Endothelial cell of umbilical vein (primary cell): Measurements from ENCODE around the gene PAQR6. TPM values are rescaled to one million over a fixed set of nuclear protein-coding genes. Genes with fewer than 3 reads are reported as not detected.

ENCODE experiments used
- BruUV-seq: library from RNA; stranded (reverse); fragments of 400-500 nt; replicated peaks from 2 replicates; lab custom pipeline; 2021; lab: Mats Ljungman, UMichigan
- CTCF ChIA-PET: fragments of 300-600, 350-600 bp; sonication (Branson Sonifier 250); formaldehyde crosslinking; loops from one replicate; lab custom pipeline; 2021; ENCODE audit warnings: antibody characterized with exemption, inconsistent platforms; lab: Charles Lee
- POLR2A ChIA-PET: fragments of 300-600, 350-600 bp; sonication (Branson Sonifier 250); formaldehyde crosslinking; loops from one replicate; lab custom pipeline; 2021; ENCODE audit warnings: antibody characterized with exemption, inconsistent platforms; lab: Charles Lee
- DNase-seq: peaks from one replicate; pipeline ENCODE4 v3.0.0-alpha.2; 2011; ENCODE audit warnings: low read depth, low spot score
- FAIRE-seq: peaks from 2 replicates; lab custom pipeline; 2011; peaks lifted over from hg19 to GRCh38; lab: Jason Lieb, UNC
- H2AFZ ChIP-seq: 2 replicates; pipeline ENCODE4 v1.6.0; 2012; ENCODE audit warnings: low read depth, low read length, control low read depth, inconsistent platforms
- H3K27ac ChIP-seq: 2 replicates; pipeline ENCODE4 v1.5.1; 2011; ENCODE audit warnings: low read depth, mild to moderate bottlenecking, control low read depth, low read length, moderate library complexity; ENCODE audit not compliant: insufficient read depth
- H3K27me3 ChIP-seq, 2 experiments: 2 replicates each; pipeline versions ENCODE4 v1.6.0 to v1.6.1; 2011; ENCODE audit warnings: low read length in 2 of 2, mixed read lengths in 1 of 2; ENCODE audit not compliant: control insufficient read depth in 2 of 2, insufficient read depth in 2 of 2
- H3K36me3 ChIP-seq, 2 experiments: 2 replicates in 1 of 2; 3 replicates in 1 of 2; pipeline ENCODE4 v1.5.1; 2011; ENCODE audit warnings: low read length in 2 of 2, mild to moderate bottlenecking in 1 of 2, moderate library complexity in 1 of 2; ENCODE audit not compliant: control insufficient read depth in 2 of 2, insufficient read depth in 2 of 2; ENCODE audit errors: extremely low read depth in 1 of 2
- H3K4me1 ChIP-seq: 3 replicates; pipeline ENCODE4 v1.5.1; 2011; ENCODE audit warnings: mild to moderate bottlenecking, low read length; ENCODE audit not compliant: control insufficient read depth, insufficient read depth; ENCODE audit errors: extremely low read depth
- H3K4me2 ChIP-seq: 2 replicates; pipeline ENCODE4 v1.6.1; 2011; ENCODE audit warnings: low read length, control low read depth, mixed read lengths; ENCODE audit not compliant: insufficient read depth
- H3K4me3 ChIP-seq, 3 experiments: fragments of 200-600 bp in 1 of 3; sonication (generic), shearing (Covaris generic) in 1 of 3; replicated peaks in 1 of 3; 2 replicates each; pipeline ENCODE4 v1.5.1; 2011 to 2016; ENCODE audit warnings: control low read depth in 3 of 3, low read length in 3 of 3, mild to moderate bottlenecking in 2 of 3, inconsistent platforms in 1 of 3, low read depth in 1 of 3, moderate library complexity in 1 of 3; ENCODE audit not compliant: insufficient read depth in 1 of 3
- H3K79me2 ChIP-seq: 2 replicates; pipeline ENCODE4 v1.6.0; 2012; ENCODE audit warnings: low read length, inconsistent platforms; ENCODE audit not compliant: control insufficient read depth, insufficient read depth
- H3K9ac ChIP-seq: replicated peaks from 2 replicates; pipeline ENCODE3; 2011; ENCODE audit warnings: low read length, control low read depth; ENCODE audit not compliant: insufficient read depth; ENCODE audit errors: extremely low read depth
- H3K9me1 ChIP-seq: replicated peaks from 3 replicates; pipeline ENCODE4 v1.6.0; 2011; ENCODE audit warnings: mild to moderate bottlenecking, low read length; ENCODE audit not compliant: control insufficient read depth, insufficient read depth; ENCODE audit errors: extremely low read depth
- H3K9me3 ChIP-seq: replicated peaks from 2 replicates; pipeline ENCODE4 v1.5.1; 2012; ENCODE audit warnings: low read length, inconsistent platforms; ENCODE audit not compliant: control insufficient read depth, insufficient read depth
- H4K20me1 ChIP-seq: replicated peaks from 2 replicates; pipeline ENCODE3; 2011; ENCODE audit warnings: mild to moderate bottlenecking, low read length; ENCODE audit not compliant: control insufficient read depth, insufficient read depth; ENCODE audit errors: extremely low read depth
- CTCF ChIP-seq, 2 donors: IDR thresholded peaks; 1 replicate in 1 of 2; 2 replicates in 1 of 2; pipeline ENCODE4 v1.5.1; 2011; ENCODE audit warnings: low read length in 2 of 2, mild to moderate bottlenecking in 2 of 2, moderate library complexity in 2 of 2, control low read depth in 1 of 2, inconsistent platforms in 1 of 2, low read depth in 1 of 2; ENCODE audit not compliant: insufficient read depth in 1 of 2; ENCODE audit errors: extremely low read depth in 1 of 2
- EZH2 ChIP-seq: IDR thresholded peaks from 2 replicates; pipeline ENCODE4 v1.6.1; 2012; ENCODE audit warnings: borderline replicate concordance, low read depth, mild to moderate bottlenecking, moderate library complexity, low read length, inconsistent platforms; ENCODE audit not compliant: severe bottlenecking
- FOS ChIP-seq: IDR thresholded peaks from 2 replicates; pipeline ENCODE4 v1.6.1; 2011; ENCODE audit warnings: mild to moderate bottlenecking, low read length, moderate library complexity, borderline replicate concordance; ENCODE audit not compliant: insufficient read depth
- GATA2 ChIP-seq: IDR thresholded peaks from 2 replicates; pipeline ENCODE4 v1.7.0; 2011; ENCODE audit warnings: low read depth, mild to moderate bottlenecking, moderate library complexity, mixed read lengths, low read length; ENCODE audit not compliant: insufficient read length, insufficient read depth
- JUN ChIP-seq: IDR thresholded peaks from 2 replicates; pipeline ENCODE4 v1.6.1; 2011; ENCODE audit warnings: borderline replicate concordance, low read depth; ENCODE audit not compliant: insufficient read length, insufficient read depth
- MAX ChIP-seq: IDR thresholded peaks from 2 replicates; pipeline ENCODE4 v1.6.1; 2011; ENCODE audit not compliant: insufficient read depth, insufficient read length
- MYC ChIP-seq: IDR thresholded peaks from one replicate; pipeline ENCODE4 v1.6.1; 2011; ENCODE audit warnings: mild to moderate bottlenecking, low read depth, low read length
- POLR2A ChIP-seq: IDR thresholded peaks from 2 replicates; pipeline ENCODE4 v1.6.1; 2012; ENCODE audit warnings: low read depth, mild to moderate bottlenecking, control low read depth, low read length
- POLR2AphosphoS5 ChIP-seq: IDR thresholded peaks from 2 replicates; pipeline ENCODE4 v1.6.1; 2012; ENCODE audit warnings: low read depth, mild to moderate bottlenecking, control low read depth, low read length, moderate library complexity; ENCODE audit not compliant: insufficient read depth
- dilution Hi-C: fragments of 300-500 bp; cut with MboI; formaldehyde crosslinking; loops from one replicate; pipeline ENCODE4 v1.15.0; 2019; ENCODE audit warnings: low sequenced_read_pairs; ENCODE audit not compliant: extremely low pct_ligation_motif_present
- intact Hi-C: fragments of 100-400 bp; cut with micrococcal nuclease; formaldehyde crosslinking; loops from one replicate; pipeline ENCODE4 v1.10.0; 2022
- polyA plus RNA-seq, 4 experiments: library from polyadenylated mRNA; depleted of rRNA in 3 of 4; stranded (reverse) in 3 of 4; unstranded in 1 of 4; fragments of >200 nt; gene quantifications; 2 replicates each; pipeline versions ENCODE4 v1.2.1 to v1.2.3, GENCODE V29; 2011 to 2012; ENCODE audit warnings: missing spikeins in 1 of 4
- total RNA-seq: library from RNA; stranded (reverse); gene quantifications from 2 replicates; pipeline ENCODE4 v1.2.3, GENCODE V29; 2021

The PAQR6 gene
- total and polyA plus RNA-seq, 2 donors (not counting 3 experiments of a cell fraction or from before 2014, with no cell fraction given), result 1.6 to 2.2 TPM

DNA sequence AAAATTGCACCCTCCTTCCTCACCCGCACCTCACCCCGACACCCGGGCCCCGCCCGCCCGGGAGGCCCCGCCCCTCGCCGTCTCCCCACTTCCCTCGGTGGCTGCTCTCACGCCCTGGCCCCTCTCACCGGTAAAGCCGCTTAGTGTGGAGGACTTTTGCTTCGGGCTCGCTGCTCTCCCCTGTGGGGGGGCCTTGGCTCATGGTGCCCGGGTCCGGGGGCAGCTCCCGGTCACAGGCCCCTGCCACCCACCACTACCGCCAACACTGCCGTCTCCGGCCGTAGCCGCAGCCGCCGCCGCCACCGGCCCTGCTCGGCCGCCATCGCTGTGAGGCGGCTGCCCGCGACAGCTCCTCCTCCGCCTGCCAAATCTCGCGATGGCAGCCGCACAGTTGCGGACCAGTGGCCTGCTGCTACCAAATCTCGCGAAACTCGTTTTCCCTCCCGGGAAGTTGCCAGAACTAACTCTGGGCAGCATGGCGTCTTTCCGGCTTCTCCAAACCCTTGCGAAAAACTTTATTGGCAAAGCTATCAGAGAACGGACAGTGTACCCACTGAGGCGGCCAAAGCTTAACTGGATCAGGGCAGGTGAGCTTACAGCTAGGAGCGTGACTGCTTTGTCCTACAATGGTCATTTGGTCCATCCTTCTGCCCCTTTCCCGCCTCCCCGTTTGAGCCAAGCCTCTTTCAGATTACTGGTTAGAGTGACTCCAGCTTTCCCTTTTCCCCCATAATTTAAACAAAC is 34.8 kb upstream of the PAQR6 start, which contains the start of gene SMG5:
Gene SMG5, minus strand, starts transcription at position 347 of the 744 bp plus-strand sequence. Its CDS starts 145 bp downstream, at position 202.
- Histone ChIP-seq H3K4me1 (peaks cover 14% of the 10 kb centered on the region), H3K9me1 (no peaks in the 10 kb centered on the region), H3K9ac (peak within 1 kb of the TSS; percentile 93), H3K27ac (peak within 1 kb of the TSS; percentile 69), H3K79me2 (peaks cover 46% of the 10 kb centered on the region), H2AFZ (peak within 1 kb of the TSS; percentile 85), H3K9me3 (no peaks in the 10 kb centered on the region), H3K4me3 (peak within 1 kb of the TSS; percentile 81 to 95 (median 90)), H3K4me2 (peak within 1 kb of the TSS; percentile 94), H3K36me3 (peaks cover 8 to 10% of the 10 kb centered on the region in 2 experiments), H4K20me1 (peaks cover 2% of the 10 kb centered on the region), H3K27me3 (no peaks in the 10 kb centered on the region)
- FAIRE-seq, result peak; percentile 99
- TF ChIP-seq POLR2A (peak; percentile 93), FOS (no peak), POLR2AphosphoS5 (peak; percentile 92)
- ChIA-PET POLR2A (interaction anchor here (0.6 to 1.5 kb wide), 6 partner anchors 8 to 52 kb away, joined by 3 to 5 read pairs (median 3); partner anchors contain the start of gene GLMP), CTCF (interaction anchor here (0.8 to 3.2 kb wide), 13 partner anchors 10 to 186 kb away, joined by 3 to 10 read pairs (median 3); partner anchors contain the start of genes GLMP and PMF1)
- dilution Hi-C loops, result no loop called here
- intact Hi-C loops, result loop anchor here (1.0 kb wide), 1 partner anchor 9 kb away; no protein-coding TSS in a partner anchor
- peak; percentile 98 for DNase-seq
- no TSS peak for BruUV-seq

DNA sequence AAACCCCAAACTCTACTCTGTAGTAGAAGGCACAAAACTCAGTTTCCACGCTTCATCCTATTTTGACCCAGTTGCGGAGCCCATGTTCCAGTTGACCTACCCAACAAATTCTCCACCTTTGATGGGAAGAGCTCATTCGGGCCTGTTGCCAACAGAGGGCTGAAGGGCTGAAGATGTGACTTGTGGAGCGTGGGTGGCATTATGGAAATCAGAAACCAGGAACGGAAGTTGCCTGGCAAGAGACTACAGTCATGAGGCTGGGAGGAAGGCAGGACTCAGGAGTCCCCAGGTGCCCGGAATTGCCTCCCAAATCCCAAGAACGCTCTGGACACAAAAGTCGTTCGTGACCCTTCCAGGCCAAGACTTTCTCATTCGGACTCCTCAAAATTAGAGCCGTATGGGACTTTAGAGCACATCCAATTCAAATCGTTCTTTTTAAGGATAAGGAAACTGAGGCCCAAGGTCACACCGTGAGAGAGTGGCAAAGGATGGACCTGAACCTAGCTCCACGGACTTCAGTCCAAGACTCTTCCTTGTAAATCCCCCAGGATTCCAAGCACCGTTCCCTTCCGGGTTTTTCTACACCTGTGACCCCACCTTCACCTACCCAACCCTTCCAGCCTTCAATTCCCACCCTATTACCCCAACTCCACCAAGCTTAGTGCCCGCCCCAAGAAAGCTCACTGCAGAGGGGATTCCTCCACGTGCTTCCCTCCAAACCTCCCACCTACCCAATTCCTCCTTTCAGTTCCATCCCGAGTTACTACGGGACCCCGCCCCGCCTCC is 34.0 kb upstream of the PAQR6 start:
- H3K4me2 ChIP-seq, result peak overlapping the region; percentile 94
- intact Hi-C loops (no loop called here), dilution Hi-C loops (no loop called here)
- H3K4me3 ChIP-seq, result peak overlapping the region; percentile 81 to 95 (median 90)
- peak overlapping the region; percentile 93 for H3K9ac ChIP-seq
- POLR2A ChIA-PET, result interaction anchor here (1.0 to 1.5 kb wide), 2 partner anchors 9 to 15 kb away, joined by 3 read pairs; no protein-coding TSS in a partner anchor
- DNase-seq (peak; percentile 13), FAIRE-seq (peak; percentile 70)
- no peaks in the 10 kb centered on the region for H3K27me3 ChIP-seq
- TSS peak; percentile 38 for BruUV-seq
- H3K4me1 ChIP-seq, result peaks cover 14% of the 10 kb centered on the region
- H4K20me1 ChIP-seq, result peaks cover 2% of the 10 kb centered on the region
- peaks cover 8 to 14% of the 10 kb centered on the region in 2 experiments for H3K36me3 ChIP-seq
- peak overlapping the region; percentile 69 for H3K27ac ChIP-seq
- peaks cover 46% of the 10 kb centered on the region for H3K79me2 ChIP-seq
- H2AFZ ChIP-seq, result no peak overlapping the region
- no peaks in the 10 kb centered on the region for H3K9me1 ChIP-seq
- CTCF ChIA-PET, result interaction anchor here (1.0 to 3.2 kb wide), 12 partner anchors 10 to 185 kb away, joined by 3 to 10 read pairs (median 3); partner anchors contain the start of gene PMF1
- no peaks in the 10 kb centered on the region for H3K9me3 ChIP-seq
- TF ChIP-seq EZH2 (no peak), POLR2AphosphoS5 (no peak), FOS (no peak), POLR2A (no peak), GATA2 (no peak), MAX (no peak), MYC (no peak), CTCF (IDR thresholded peaks at IDR 0.05; ENCODE audit: extremely low read depth in 1 of 2, insufficient read depth in 1 of 2, low read depth in 1 of 2, low read length in 2 of 2) (no peak), JUN (no peak)
